Choroid plexus epithelial cell (primary cell): ENCODE data around the gene NIN.

Experiments
- DNase-seq: peaks from one replicate; pipeline ENCODE4 v3.0.0-alpha.2; 2010; ENCODE audit warnings: low read depth
- H3K4me3 ChIP-seq: 2 replicates; pipeline ENCODE4 v1.5.1; 2011; ENCODE audit warnings: low read depth, mild to moderate bottlenecking, control low read depth, low read length, moderate library complexity
- CTCF ChIP-seq: conservative IDR thresholded peaks from 2 replicates; pipeline ENCODE4 v1.5.1; 2011; ENCODE audit warnings: low read depth, mild to moderate bottlenecking, control low read depth, inconsistent platforms, low read length, moderate library complexity

Gene NIN

GRCh38 chr14:50839691-50840090 lies 8.7 kb upstream of the NIN start:
- no peak for TF ChIP-seq CTCF
- no peak overlapping the region for H3K4me3 ChIP-seq
- DNase-seq, result no peak

GRCh38 chr14:50839048-50839447 lies 8.1 kb upstream of the NIN start:
- DNase-seq, result no peak
- H3K4me3 ChIP-seq, result no peak overlapping the region
- TF ChIP-seq CTCF, result no peak

- no peak for TF ChIP-seq CTCF
- H3K4me3 ChIP-seq, result no peak overlapping the region
- DNase-seq, result no peak
These were observed 7.0 kb upstream of the NIN start for GRCh38 chr14:50837850-50838470.

- no peak for TF ChIP-seq CTCF
- no peak overlapping the region for H3K4me3 ChIP-seq
- no peak for DNase-seq
These were observed 6.3 kb upstream of the NIN start for GRCh38 chr14:50837271-50837670.

- no peak for DNase-seq
- H3K4me3 ChIP-seq, result no peak overlapping the region
- TF ChIP-seq CTCF, result no peak
These were observed 5.6 kb upstream of the NIN start for GRCh38 chr14:50836515-50836914.

- no peak for TF ChIP-seq CTCF
- H3K4me3 ChIP-seq, result no peak overlapping the region
- DNase-seq, result peak; percentile 52
These were observed 4.3 kb upstream of the NIN start for GRCh38 chr14:50835280-50835679.

- DNase-seq, result no peak
- no peak overlapping the region for H3K4me3 ChIP-seq
- no peak for TF ChIP-seq CTCF
These were observed 3.9 kb upstream of the NIN start for GRCh38 chr14:50834802-50835276.
